Smooth muscle cell of the brain vasculature (primary cell): ENCODE measurements around the gene CRHR1.
"Not testable (repeated sequence)": the region's sequence is repeated elsewhere in the genome, so short reads cannot be mapped to it uniquely, and the experiment has no call there.

Experiments used
- DNase-seq: peaks from one replicate; pipeline ENCODE4 v3.0.0-alpha.2; 2012; ENCODE audit warnings: low read depth, low spot score

CRHR1 gene

DNA sequence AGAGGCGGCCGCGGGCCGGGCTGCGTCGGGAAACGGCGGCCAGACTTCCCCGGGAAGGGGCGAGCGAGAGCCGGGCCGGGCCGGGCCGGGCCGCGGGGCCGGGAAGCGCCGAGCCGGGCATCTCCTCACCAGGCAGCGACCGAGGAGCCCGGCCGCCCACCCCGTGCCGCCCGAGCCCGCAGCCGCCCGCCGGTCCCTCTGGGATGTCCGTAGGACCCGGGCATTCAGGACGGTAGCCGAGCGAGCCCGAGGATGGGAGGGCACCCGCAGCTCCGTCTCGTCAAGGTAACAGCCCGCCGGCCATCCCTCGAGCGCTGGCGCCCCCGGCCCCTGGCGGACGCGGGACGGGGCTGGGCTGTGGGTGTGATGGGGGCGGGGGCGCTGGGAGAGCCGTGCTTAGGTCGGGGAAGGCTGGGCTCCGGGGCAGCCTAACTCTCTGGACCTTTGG is at the start of gene CRHR1:
TSS of gene CRHR1 (plus strand) at position 28 of the 448 bp plus-strand sequence. CDS start at position 253, 225 bp downstream.
- no peak for DNase-seq

DNA sequence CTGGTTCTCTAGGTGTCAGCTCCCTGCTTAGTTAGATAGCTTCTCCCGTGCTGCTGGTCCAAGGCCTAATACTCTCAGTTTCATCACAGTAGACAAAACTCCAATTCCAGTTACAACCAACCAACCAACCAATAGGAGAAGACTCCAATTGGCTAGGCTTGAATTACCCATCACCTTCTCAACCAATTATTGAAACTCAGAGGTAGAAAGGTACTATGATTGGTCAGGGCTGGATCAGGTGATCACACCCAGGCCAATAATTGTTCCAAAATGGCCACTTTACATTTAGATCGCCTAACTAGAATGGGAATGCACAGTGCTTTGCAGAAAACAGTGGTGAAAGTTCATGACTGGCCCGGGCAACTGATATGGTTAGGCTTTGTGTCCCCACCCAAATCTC is 49.5 kb upstream of the CRHR1 start:
- DNase-seq, result no peak

DNA sequence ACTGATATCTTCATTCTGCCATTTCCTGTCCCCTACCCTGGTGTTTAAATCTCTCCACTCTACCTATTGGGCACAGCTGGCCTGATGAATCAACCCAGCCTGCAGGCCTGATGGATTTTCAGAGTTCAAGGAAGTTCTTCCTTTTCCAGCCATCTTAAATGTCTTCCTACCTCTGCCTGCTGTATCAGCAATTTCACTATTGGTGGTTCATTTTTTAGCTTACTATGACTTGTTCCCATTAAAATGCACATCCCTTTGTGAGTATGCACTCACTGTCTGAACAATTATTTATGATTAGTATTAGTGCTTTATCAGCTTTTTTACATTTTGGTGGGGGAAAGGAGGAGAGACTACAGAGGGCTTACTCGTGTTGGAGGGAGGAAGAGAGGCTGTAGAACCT is 48.6 kb upstream of the CRHR1 start:
- DNase-seq, result no peak

DNA sequence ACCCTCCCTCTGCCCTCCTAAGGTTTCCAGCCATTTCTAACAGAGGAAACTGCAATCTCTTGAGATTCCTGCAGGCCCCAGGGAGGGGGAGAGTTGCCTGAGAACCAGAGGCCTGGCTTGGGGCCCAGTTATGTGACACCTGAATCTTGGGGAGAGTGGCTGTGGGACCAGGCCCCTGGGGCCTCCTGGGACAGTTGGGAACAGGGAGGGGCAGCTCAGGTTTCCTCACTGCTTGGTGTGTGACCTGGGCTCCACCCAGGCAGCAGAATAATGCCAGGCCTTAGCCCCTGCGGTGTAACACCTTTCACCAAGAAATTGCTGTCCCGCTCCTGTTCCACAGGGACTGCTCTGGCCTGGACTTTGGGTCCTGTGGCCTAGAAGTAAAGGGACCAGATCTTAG is 44.3 kb upstream of the CRHR1 start:
- DNase-seq, result no peak

DNA sequence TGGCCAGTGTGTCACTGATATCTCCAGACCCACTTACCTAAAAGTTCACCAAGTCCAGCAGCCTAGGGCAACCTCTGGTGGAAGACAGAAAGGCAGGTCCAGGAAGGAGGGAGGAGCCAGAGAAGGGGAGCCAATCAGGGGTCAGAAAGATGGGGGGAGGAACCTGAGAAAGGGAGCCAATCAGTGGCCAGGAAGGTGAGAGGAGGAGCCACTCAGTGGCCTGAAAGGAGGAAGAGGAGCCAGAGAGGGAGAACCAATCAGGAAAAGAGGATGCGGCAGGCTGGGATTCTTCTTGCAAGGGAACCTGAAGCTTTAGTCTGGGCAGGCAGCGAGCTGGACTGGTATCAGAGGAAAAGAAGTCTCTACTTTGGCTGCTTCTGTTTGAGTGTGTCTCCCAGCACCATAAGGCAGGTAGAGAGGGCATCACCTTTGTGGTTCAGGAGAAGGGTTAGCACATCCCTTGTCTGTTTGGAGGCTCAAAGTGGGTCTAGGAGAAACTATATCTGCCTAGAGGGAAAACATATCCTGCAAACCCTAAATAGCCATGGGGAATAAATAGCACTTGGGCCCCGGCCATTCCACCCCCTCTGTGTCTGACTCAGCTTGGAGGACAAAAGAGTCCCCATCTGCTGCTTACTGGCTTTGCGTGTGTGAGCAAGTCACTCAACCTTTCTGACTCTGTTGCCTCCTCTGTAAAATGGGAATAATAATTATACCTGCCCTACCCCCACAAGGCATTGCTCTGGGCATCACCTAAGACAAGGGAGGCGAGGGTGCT is 43.4 kb upstream of the CRHR1 start:
- DNase-seq, result no peak

DNA sequence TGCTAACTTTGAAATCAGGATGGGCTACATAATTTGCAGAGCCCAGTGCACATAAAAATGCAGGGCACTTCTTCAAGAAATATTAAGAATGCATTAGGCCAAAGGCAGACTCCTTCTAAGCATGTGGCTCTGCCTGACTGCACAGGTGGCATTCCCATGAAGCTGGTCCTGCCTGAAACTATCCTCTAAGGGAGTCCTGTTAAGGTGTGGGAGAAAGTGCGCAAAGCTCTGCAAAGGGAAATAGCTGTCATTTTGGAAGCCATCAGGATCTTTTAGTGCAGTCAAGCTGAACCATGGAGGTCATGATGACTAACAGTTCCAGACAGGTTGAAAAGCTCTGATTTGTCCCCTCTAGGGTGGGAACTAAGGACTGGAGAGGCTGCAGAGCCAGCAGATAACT is 41.9 kb upstream of the CRHR1 start:
- no peak for DNase-seq

DNA sequence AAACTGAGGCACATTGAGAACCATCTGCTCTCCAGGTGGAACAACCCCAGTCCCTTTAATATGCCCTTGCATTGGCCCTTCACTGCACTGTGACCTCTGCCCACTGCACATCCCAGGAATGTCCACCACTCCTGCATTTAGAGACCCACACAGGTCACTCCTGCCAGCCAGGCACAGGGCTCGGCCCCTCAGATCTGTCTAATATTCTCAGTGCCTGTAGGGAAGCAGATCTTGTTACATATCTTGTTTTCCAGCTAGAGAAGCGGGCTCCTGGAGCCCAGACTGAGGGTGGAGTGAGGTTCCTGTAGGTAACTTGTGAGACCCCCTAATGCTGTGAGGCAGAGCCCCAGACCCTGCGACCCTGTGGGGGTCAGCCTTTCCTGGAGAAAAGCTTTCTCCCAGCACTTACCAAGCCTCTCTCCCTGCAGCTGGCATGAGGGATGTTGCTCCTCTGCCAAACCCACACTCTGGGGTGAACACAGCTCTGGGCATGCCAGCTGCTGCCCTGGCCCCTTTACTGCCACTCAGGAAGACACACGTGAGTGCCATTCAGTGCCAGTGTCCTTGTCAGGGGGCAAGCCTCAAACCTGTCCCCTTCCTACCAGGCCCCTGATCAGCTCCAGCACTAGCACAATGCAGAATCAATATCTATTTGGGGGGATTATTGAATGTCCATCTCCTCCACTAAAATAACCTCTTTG is 40.3 kb upstream of the CRHR1 start:
- DNase-seq, result no peak

DNA sequence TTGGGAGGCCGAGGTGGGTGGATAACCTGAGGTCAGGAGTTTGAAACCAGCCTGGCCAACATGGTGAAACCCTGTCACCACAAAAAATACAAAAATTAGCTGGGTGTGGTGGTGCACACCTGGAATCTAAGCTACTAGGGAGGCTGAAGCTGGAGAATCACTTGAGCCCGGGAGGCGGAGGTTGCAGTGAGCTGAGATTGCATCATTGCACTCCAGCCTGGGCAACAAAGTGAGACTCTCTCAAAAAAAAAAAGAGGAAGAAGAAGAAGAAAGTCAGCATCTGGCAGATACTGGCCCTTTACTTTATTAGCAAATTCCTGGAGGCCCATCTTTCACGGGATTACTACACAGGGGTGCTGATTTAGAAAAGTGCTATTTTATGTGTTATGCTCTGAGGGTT is 39.3 kb upstream of the CRHR1 start:
- not testable (repeated sequence) for DNase-seq

DNA sequence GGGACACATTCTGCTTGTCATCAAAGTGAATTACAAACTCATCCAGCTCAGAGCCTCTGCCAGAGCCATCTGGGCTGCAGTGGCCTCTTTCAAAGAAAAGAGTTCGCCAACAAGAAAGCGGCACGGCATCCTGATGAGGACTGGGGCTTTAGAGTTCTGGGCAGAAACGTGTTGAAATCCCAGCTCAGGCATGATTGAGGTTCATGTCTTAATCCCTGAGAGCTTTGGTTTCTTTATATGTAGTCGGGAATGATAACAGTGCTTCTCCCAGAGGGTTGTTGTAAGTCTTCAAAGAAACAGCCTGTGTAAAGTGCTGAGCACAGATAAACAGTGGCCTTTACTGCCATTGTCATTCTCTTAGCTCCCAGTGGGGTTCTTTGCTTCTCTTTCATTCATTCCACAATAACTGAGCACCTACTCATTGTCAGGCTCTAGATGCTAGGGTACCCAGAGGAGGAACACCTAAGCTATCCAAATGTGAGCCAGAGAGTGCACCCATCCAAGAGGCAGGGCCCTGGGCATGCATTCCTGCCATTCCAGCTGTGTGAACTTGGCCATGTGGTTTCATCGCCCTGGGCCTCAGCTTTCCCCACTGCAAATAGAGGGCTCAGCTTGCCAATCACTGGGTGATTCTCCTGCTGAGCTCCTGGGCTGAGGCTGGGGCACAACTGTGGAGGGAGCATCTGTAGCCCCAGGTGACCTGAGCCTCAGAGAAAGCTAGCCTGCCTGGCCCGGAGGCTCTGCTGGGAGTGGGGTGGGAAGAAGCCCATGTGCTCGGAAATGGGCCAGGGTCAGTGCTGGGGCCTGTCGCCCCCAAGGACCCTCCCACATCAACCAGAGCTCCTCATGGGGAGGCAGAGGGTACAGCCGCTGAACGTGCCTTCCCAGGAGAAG is 38.3 kb upstream of the CRHR1 start:
- DNase-seq, result no peak

DNA sequence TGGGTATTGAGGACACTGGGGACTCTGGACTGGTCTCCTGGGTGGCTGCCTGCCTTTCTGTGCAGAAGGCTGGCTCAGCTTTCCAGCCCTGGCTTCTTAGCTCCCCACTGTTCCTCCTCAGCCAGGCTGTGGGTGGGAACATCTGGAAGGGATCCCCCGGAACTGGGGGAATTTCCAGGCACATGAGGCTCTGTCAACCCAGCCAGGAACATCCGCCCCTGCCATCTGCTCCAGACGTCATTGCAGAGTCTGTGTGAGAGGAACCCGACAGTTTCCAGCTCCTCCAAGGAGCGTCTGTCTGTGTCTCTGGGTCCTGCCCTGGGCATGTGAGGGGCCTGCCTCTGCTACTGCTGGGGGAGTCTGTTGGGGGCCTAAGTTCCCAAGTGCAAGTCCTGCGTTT is 36.2 kb upstream of the CRHR1 start:
- no peak for DNase-seq

DNA sequence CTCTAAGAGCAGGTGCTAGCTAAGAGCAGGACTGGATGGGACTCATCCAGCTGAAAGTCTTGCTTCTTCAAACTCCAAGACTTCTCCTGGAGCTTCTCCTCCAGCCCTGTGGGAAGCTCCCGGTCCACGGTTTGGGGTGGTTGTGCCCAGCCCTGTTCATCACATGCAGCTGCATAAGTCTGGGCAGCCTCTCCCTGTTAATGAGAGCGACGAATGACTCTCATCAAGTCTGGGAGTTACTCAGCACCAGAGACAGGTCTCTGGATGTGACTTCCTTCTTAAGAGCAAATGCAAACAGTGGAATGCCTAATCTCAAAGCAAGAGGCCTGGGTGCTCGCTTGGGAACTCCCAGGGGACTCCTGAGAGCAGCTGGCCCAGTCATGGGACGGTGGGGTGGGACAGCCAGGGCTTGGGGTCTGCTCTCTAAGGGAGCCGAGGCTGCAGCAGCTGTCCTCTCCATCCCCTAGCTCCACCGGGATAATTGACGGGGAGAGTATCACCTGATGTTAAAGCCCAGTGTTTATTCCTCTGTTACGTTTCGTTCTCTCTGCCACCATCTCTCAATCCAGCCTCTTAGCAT is 35.3 kb upstream of the CRHR1 start:
- no peak for DNase-seq

DNA sequence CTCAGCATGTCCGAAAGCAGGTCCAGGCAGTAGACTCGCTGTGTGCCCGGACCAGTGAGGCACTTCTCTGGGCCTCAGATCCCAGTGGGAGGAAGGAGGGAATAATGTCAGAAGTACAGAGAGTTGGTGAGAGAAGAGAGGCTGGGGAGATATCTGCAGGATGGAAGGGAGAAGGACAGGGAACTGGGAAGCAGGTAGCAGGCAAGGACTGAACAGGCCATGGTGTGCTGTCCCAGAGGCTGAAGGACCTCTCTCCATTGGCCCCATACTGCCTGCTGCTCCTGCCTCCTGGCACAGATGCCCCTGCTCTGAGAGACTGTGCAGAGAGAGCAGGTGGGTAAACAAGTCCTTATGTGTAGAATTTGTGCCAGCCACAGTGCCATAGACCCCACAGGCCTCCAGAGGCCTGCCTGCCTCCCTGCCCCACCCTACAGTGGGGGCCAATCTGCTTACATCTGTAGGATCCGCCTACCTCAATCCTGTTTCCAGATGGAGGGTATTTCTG is 34.2 kb upstream of the CRHR1 start:
- no peak for DNase-seq

DNA sequence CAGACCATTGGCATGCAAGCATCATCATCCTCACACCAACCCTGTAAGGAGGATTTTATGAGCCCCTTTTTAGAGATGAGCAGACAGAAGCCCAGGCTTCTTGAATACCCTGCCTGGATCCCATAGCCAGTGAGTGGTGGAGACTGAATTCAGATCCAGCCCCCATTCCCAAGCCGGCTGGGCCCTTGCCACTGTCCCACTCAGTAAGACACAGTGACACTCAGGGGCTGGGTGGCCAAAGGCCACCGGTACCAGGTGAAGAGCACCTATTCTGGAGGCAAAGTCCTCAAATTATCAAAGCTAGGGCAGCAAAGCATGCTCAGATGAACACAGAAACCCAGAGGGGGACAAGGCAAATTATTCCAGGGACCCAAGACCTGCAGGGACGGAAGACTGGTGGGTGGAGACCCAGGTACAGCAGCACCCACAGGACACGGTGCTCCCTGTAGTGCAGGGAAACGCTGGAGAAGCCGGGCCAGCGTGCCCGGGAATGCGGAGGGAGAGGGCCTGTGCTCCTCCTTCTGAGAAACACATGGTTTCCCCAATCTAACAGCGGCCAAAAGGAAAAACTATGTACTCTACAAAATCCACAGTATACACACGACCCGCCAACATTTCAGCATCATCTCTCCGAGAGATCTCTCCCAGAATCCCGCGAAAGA is 33.2 kb upstream of the CRHR1 start:
- DNase-seq, result no peak

DNA sequence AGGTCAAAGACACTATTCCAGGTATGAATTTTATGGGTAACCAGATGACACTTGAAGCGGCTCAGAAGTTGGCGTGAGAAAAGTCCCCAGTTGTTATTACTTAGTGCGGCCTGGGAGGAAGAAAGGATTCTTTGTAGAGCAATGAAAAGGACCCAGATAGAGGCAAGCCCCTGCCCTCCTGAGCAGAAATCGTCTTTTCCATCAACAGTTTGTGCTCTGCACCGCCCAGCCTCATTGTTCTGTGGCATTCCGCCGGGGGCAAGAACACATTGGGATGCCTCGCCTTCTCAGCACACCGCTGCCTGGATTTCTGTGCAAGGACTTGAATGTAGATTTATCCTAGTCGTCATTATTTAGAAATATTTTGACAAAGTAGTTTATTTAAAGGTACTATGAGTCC is 32.7 kb upstream of the CRHR1 start:
- DNase-seq, result no peak

DNA sequence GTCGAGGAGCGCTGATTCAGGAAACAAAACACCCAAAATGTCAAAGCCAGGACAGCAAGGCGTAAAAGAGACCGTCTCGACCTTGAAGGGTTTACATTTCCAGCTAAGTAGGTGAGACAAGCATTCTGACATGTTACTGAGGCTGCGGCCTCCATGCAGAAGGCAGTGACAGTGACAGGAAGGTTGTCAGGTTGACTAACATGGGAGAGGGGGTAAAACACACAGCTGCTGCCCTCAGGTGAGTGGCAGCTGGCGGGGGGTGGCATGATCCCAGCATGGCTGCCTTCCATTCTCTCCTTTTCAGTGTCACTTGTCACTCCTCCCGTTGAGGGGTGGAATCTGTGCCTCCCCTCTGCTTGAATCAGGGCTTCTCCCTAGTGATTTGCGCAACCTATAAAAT is 31.9 kb upstream of the CRHR1 start:
- DNase-seq, result no peak

DNA sequence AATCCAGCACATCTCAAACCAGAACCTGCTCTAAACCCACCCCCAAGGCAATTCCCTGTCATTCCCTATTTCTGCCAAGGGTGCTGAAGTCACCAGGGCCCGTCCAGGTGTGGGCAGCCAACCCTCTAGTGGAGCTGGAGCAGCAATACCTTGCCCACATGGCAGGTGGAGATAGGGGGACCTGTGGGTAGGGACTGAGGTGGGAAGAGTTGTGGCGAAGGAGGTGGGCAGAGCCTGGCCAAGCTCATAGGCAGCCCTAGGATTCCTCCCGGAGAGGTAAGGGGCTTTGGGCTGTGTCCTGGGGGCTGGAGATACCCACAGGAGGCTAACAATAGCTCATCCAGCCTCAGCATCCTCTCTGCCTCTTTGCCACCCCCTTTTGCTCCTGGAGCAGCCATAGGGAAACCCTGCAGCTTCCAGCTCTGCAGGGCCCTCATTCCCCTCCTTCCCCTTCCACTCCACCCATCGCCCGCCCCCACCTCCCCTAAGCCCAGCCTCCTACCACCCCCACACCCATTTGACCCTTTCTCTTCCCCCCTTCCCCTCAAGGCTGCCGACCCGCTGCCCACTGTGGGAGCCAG is 30.4 kb upstream of the CRHR1 start:
- DNase-seq, result no peak

DNA sequence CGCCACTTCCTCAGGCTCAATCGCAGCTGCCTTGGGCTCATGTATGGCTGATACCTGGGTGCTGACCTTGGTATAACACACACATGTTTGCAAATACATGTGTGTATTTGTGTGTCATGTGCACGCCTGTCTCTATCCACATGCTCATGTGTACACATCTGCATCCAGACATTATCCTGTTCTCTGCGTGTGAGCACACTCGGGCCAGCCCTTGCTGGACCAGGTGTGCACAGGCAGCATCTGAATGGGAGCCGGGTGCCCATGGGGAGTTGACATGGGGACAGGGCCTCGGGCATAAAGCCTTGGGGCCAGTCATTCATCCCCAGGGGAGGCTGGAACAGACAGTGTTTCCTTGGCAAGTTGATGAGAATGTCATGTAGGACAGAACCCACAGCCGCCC is 29.1 kb upstream of the CRHR1 start:
- DNase-seq, result no peak

DNA sequence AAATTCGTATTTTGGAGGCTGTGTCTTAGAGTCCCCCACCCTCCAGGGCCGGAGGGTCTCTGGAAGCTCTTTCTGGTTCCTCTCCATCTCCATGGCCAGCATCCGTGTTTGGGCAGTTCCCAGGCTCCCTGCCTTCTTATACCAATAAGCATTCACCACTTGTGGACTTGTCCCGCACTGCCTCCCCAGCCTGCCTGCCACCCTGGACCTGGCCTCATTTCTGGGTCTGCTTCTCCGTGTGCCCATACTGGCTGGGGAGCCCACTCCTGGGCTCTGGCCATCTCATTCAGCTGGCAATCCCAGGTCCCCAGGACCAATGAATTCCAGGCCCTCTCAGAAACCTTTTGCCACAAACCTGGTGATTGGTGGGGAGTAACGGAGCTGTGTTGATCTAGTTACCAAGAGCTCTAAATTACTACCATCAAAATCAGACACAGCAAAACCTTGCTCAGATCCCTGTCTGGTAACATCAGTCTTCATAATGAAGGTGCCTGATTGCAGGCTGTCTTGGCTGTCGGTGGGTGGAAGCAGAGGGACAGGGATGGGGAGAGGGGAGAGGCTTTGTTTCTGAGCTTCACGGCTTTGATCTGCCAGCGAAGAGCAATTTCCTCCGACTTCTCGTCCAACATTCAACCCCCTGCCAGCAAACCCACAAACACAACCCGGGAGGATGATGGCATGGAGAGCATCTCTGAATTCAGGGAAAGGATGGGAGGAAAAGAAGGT is 27.7 kb upstream of the CRHR1 start:
- DNase-seq, result no peak

DNA sequence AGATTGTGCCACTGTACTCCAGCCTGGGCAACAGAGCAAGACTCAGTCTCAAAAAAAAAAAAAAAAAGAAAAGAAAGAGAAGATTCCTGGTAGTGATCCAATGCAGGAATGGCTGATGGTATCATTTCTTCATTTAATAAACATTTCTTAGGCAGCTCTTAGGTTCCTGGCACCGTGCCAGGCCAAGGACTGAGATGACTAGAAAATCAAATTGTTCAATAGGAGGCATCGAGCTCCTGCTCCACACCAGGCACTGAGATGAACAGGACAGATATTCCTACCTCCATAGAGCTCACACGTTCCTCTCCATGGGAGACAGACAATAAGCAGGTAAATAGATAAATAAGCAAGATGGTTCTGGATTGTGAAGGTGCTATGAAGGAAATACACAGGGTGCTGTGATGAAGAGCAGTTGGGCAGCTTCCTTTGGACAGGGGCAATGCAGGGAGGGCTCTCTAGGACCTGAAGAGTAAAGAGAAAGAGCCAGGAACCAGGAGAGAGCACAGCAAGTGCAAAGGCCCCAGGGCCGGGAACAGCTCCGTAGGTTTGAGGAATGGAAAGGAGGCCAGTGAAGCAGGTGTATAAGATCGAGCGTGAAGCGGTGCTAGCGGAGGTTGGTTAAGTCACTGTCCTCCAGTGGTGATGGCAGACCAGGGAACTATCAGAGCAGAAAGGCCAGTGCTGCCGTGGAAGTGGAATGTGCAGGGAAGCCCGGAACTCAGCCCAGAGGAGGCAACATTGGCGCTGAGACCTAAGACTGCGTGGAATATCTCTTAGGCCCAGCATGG is 26.5 kb upstream of the CRHR1 start:
- no peak for DNase-seq
